HK-2 (cell line): ENCODE data around the gene LBX2.

Experiments
- DNase-seq: peaks from one replicate; pipeline ENCODE4 v3.0.0-alpha.2; 2018; ENCODE audit not compliant: unreplicated experiment

LBX2 gene

GRCh38 chr2:74525717-74526648 lies 26.6 kb upstream of the LBX2 start, which contains the start of gene DQX1:
DQX1 (minus strand) TSS chr2:74526231; CDS start chr2:74525729, 502 bp downstream.
- DNase-seq, result no peak

DNA sequence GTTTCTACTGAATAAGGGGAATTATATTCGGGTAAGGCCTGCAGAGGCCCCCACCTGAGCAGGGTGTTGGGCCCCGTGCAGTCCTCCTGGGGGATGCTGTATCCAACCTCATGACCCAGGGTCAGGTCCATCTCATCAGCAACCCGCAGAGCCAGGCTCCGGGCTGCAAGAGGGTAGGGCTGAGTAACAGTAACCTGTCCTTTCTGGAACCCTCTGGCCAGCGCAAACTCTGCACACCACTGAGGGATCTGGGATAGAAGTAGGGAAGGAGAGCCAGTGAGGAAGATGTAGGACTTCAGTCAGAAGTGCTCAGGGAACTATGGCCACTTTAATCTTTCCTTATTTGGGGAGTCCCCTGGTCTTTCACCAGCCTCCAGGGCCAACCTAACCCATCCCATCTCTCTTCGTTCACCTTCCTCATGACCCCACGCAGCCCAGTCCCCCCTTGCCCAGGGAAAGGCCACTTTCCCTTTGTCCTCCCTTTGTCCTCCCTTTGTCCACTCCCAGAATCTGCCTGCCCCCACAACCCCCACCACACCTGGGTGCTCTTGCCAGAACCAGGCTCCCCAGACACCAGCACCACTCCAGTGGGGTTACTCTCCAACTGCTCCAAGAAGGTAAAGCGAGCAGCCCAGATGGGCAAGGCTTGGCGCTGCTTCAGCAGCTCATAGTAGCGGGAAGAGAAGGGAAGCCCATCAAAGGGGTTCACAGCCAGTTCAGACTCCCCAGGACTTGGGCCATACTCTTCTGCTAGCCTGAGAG lies 25.7 kb upstream of the LBX2 start:
- no peak for DNase-seq

DNA sequence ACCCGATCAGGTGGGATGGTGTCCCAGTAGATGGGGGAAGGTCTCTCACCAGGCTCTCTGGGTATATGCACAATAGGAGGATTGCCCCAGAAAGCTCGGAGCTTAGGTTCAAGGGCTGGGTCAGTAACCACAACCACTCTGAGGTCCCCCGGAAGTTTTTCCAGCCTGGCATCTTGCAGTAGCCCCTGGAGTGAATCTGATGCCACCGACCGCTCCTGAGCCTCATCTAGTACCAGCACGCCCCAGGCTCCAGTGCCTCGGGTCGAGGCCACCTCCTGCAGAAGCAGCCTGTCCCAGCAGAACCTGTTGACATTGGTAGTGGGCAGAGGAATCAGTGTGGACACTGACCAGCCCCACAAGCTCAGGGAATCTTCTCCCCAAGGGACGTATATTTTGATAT lies 24.6 kb upstream of the LBX2 start:
- DNase-seq, result no peak

- no peak for DNase-seq
These were observed 23.1 kb upstream of the LBX2 start for GRCh38 chr2:74522516-74522915.

- DNase-seq, result no peak
These were observed 17.2 kb upstream of the LBX2 start for GRCh38 chr2:74516650-74517049.

DNA sequence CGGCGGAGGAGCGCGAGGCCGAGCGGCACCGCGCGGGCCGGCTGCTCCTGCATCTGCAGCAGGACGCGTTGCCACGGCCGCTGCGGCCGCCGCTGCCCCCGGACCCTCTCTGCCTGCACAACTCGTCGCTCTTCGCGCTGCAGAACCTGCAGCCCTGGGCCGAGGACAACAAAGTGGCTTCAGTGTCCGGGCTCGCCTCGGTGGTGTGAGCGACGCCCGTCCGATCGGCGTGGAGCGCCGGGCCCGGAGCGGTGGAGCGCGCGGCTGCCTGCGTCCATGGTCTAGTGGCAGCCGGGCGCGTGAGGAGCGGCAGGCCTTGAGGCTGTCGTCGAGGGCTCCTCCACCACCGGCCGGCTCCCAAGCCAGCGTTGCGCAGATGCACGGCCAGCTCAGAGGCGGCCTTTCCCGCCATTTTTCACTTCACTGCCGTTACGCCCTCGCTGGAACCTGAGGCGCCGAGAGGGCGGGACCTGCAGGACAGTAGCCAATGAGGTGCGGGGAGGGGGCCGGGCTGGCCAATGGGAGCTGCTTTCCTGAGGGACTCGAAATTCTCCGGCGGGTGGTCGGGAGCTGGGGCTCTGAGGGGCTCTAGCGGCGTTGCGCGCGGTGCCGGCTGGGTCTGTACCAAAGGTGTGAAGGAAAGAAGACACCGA lies 16.7 kb upstream of the LBX2 start:
- no peak for DNase-seq

DNA sequence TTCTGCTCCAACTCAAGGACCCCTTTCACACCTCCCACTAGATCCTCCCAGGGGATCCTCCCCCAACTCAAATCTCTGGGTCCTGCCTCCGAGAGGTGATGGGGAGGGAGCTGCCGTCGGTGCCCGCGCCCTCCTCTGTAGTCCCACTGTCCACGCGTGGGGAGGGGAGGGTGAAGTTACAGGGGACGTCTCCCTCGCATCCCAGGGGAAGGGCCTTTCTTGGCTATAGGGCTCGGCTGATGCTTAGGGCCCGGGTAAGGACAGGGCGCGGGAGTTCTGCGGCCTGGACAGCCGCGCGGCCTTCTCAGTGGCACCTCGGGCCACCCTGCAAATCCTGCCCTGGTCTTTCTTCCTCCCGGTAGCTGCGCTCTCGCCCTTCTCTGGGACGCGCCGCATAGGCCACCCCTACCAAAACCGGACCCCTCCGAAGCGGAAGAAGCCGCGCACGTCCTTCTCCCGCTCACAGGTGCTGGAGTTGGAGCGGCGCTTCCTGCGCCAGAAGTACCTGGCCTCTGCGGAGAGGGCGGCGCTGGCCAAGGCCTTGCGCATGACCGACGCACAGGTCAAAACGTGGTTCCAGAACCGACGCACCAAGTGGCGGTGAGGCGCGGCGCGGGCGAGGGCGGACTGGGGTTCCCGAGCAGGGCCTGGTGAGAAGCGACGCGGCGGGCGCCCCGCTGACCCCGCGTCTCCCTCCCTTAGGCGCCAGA lies 16.0 kb upstream of the LBX2 start:
- no peak for DNase-seq

GRCh38 chr2:74514368-74515270 lies 15.2 kb upstream of the LBX2 start, which contains the start of gene TLX2:
TLX2 (plus strand) TSS chr2:74514450; CDS start chr2:74514807, 357 bp downstream.
- no peak for DNase-seq

DNA sequence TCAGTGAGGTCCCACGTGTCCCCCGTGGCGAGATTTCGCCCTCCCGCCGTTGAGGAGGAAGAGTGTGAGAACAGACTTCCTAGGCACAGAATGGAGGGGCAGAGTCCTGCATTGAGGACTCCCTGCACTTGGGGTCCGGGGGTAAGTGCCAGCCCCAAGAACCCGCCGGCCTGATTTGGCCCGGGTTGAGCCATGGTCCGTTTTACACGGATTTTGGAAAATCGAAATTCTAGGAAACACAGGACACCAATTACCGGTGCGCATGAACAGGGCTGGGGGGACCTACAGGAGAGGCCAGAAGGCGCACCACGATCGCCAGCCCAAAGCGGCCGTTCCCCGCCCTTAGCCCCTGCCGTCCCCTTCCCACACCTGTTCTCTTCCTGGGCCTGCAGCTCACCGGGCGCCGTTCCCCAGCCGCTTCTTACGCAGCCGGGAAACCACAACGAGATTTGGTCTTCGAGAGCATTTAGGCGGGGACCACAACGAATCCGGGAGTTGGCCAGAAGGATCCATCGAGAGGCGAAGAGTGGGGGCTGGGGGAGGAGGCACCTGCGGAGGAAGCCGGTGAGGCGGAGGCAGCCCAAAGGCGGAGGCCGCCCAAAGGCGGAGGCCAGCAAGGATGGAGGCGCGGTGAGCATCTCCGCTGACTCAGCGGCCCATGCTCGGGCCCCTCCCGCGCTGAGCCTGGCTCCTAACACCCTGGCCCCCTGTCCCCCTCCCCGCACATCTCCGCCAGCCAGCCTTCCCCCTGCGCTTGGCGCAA lies 14.4 kb upstream of the LBX2 start:
- DNase-seq, result no peak

- no peak for DNase-seq
These were observed 13.6 kb upstream of the LBX2 start for GRCh38 chr2:74512744-74513604.

- DNase-seq, result no peak
These were observed 11.9 kb upstream of the LBX2 start for GRCh38 chr2:74511104-74511989.

- no peak for DNase-seq
These were observed 10.9 kb upstream of the LBX2 start for GRCh38 chr2:74510272-74510671.

DNA sequence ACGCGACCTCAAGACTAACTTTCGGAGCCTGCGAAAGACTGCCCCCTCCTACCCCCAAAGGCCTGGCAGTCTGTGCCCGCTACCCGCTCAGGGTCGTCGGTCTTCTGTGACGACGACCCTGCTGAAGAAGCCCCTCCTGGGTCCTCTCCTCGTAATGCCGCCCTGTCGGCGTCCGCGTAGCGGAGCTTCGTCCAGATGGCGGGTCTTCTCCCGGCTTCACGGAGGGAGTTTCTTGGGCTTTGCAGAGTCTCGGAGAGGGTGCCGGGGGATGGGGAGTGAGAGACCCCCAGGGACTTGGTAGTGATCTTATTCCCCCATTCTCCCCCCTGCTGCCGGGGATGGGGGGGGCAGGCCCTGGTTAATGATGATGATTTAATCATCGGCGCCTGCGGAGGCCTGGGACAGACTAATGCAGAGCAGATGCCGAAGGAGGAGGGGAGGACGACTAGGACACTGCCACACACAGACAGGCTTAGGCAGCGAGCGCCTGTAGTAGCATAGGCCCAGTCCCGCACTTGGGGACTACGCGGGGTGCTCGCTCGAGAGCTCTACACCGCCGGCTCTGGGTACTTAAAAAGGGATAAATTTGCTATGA lies 8.6 kb upstream of the LBX2 start:
- DNase-seq, result peak; percentile 59

- peak; percentile 96 for DNase-seq
These were observed 7.9 kb upstream of the LBX2 start, which contains the start of gene PCGF1 for GRCh38 chr2:74507145-74507925. PCGF1 (minus strand) TSS chr2:74507695; CDS start chr2:74507668, 27 bp downstream.

DNA sequence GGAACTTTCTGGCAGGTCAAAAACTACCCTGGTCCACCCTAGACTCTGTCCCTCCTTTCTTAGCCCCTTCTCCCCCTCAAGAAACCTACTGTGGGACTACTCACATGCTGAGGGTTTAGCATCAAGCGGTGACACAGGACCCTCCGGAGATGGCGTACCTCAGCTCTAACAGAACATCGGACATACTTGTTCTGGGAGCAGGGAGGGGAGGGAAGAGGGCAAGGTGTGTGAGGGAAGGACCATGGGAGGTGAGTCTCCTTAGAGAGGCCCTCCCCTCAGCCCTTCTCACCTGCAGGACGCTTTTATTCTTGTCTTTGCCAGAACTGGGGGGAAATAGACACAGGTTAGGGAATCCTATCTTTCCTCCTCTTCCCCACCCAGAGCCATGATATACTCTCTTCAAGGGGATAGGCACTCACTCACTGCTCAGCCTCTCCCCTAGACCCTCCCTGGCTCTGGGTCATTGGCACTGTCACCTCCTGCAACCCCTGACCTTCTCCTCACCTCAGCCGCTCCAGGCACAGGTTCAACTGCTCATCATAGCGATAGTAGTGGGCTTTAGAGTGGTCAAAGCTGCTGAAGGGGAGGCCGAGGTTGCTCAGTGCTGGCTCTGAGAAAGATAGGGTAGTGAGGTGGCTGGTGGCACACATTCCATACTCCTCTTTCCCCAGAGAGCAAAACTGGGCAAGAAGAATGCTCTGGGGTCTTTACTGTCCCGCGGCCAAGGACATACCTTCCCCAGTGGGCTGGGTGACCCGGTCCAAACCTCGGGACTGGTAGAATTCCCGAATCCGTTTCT lies 6.2 kb upstream of the LBX2 start:
- no peak for DNase-seq

DNA sequence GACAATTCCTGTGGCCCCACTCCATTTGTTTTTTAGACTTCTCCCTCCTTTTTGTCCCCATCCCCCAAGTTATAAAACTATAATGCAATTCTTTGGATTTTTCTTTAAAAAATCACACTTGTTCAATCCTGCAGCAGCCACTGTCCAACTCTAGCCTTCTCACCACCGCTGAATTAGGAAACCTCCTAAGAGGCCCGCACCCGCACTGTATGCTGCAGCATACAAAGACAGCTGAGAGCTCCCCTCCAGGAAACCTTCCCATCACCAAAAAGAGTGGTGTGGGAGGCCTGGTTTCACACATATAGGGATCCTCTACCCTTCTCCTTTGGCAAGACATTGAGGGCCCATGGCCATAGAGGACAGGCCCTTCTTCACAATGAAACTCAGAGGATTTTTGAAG lies 5.2 kb upstream of the LBX2 start:
- DNase-seq, result no peak
